ENCODE results near the gene MCF2L2. TPM values are rescaled to one million over a fixed set of nuclear protein-coding genes. Genes with fewer than 3 reads are reported as not detected.

MCF2L2 gene
- total RNA-seq, 3 donors from 2014 or later, result 0.84 to 2.7 (median 1.1) TPM

DNA sequence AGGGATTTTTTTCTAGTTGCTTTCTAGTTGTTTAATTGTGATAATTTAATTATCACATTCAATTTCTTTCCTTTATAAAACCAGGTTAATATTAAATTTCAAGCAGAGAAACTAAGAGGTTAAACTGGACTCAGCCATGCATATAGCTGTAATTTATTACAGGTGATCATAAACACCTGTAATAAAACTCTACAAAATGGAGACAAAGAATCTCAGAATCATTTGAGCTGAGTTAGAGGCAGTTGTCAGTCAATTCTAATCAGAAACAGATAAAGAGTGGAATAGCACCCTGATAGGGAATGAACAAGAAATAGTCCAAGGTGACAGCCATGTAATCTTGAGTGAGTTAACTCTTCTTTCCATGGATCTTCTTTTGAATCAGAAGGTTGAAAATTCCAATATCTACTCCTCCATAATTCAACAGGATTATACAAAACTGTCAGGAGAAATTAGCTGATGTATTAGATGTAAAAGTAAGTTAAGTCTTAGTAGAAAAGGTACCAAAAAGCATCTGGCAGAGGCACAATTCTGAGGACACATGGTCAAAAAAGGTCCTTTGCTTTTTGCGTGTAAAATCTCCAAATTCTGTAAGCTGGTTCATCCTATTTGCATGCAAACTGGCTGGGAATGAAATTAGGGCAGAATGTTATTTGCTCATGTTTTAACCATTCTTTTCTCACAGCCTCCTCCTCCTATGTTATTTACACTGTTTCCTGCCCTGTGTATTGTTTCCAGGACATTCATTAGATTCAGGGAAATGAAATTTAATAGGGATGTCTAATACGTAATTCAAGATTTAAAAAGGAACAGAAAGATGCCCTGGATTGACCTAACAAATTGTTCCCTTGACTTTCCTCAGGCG, 214.8 kb downstream of the MCF2L2 start:
- intact Hi-C loops (cut with DNase I, micrococcal nuclease), result no loop called here
- Histone ChIP-seq H3K36me3 (ENCODE audit: low read depth) (no peaks in the 10 kb centered on the region), H3K4me3 (no peak overlapping the region), H3K9me3 (no peaks in the 10 kb centered on the region), H3K4me1 (ENCODE audit: low read depth) (no peaks in the 10 kb centered on the region)
- ATAC-seq, result no peak
- no peak for DNase-seq
- TF ChIP-seq, protein P1, sequence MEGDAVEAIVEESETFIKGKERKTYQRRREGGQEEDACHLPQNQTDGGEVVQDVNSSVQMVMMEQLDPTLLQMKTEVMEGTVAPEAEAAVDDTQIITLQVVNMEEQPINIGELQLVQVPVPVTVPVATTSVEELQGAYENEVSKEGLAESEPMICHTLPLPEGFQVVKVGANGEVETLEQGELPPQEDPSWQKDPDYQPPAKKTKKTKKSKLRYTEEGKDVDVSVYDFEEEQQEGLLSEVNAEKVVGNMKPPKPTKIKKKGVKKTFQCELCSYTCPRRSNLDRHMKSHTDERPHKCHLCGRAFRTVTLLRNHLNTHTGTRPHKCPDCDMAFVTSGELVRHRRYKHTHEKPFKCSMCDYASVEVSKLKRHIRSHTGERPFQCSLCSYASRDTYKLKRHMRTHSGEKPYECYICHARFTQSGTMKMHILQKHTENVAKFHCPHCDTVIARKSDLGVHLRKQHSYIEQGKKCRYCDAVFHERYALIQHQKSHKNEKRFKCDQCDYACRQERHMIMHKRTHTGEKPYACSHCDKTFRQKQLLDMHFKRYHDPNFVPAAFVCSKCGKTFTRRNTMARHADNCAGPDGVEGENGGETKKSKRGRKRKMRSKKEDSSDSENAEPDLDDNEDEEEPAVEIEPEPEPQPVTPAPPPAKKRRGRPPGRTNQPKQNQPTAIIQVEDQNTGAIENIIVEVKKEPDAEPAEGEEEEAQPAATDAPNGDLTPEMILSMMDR (IDR thresholded peaks at IDR 0.05), result no peak

DNA sequence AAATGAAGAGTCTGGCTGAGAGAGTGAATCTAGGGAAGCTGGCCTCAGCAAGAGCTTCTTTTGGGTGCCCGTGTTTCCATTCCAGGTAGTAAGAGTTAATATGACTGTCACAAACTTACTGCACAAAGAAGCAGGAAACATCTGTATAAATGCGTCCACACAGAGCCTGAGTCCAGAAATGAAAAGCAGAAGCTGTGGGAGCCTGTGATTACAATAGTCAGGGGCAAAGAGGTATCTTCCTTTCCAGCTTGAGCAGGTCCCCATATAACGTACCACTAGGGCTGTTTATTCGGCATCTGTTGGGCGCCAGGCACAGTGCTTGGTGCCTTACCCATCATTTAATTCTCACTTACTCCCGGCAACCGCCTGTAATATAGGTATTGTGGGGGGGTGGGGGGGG, 215.9 kb downstream of the MCF2L2 start:
- TF ChIP-seq, protein P1 (IDR thresholded peaks at IDR 0.05), result no peak
- intact Hi-C loops (cut with DNase I, micrococcal nuclease), result no loop called here
- Histone ChIP-seq H3K9me3 (no peaks in the 10 kb centered on the region), H3K4me3 (no peak overlapping the region), H3K36me3 (ENCODE audit: low read depth) (no peaks in the 10 kb centered on the region), H3K4me1 (ENCODE audit: low read depth) (no peaks in the 10 kb centered on the region)
- DNase-seq, result no peak
- ATAC-seq, result peak; percentile 37

DNA sequence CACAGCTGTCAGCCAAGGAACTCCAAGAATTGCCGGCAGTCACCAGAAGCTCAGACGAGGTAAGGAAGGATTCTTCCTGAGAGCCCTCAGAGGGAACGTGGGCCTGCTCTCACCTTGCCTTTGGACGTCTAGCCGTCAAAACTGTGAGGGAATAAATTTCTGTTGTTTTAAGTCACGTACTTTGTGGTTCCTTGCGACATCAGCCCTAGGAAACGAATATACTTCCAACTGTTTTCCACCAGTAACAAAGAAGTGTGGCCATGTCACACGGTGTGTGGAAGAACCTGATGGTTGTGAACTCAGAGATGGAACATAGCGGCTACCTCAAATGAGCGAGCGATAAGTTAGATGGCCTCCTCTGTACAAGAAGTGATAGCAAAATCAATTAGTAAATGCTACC, 216.3 kb downstream of the MCF2L2 start:
- ATAC-seq (no peak), DNase-seq (no peak)
- H3K9me3 ChIP-seq, result no peaks in the 10 kb centered on the region
- H3K4me3 ChIP-seq, result no peak overlapping the region
- TF ChIP-seq, protein P1 (IDR thresholded peaks at IDR 0.05), result no peak
- intact Hi-C loops (cut with DNase I, micrococcal nuclease), result no loop called here
- H3K4me1 ChIP-seq (ENCODE audit: low read depth), result no peaks in the 10 kb centered on the region
- H3K36me3 ChIP-seq (ENCODE audit: low read depth), result no peaks in the 10 kb centered on the region

DNA sequence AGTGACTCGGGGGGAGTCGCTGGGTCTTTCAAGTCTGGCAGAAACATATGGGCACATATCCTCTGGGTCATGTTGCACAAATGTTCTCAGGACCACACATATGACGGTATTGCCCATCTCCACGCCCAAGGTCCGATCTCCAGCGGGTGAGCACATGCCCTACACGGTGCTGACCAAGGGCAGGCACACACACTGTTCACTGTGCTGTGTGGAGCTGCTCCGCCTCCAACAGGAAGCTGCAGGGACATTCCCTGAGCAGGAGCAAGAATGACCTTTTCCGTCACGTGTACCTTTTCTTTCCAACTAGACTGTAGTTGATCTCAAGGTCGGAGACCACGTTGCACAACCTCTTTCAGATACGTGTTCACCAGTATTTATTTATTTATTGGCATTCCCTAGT, 217.1 kb downstream of the MCF2L2 start:
- intact Hi-C loops (cut with DNase I, micrococcal nuclease), result no loop called here
- Histone ChIP-seq H3K9me3 (no peaks in the 10 kb centered on the region), H3K4me1 (ENCODE audit: low read depth) (no peaks in the 10 kb centered on the region), H3K4me3 (no peak overlapping the region), H3K36me3 (ENCODE audit: low read depth) (no peaks in the 10 kb centered on the region)
- ATAC-seq (peak; percentile 75), DNase-seq (peak in 1 of 3 donors; percentile 62)
- TF ChIP-seq, protein P1 (IDR thresholded peaks at IDR 0.05), result no peak

DNA sequence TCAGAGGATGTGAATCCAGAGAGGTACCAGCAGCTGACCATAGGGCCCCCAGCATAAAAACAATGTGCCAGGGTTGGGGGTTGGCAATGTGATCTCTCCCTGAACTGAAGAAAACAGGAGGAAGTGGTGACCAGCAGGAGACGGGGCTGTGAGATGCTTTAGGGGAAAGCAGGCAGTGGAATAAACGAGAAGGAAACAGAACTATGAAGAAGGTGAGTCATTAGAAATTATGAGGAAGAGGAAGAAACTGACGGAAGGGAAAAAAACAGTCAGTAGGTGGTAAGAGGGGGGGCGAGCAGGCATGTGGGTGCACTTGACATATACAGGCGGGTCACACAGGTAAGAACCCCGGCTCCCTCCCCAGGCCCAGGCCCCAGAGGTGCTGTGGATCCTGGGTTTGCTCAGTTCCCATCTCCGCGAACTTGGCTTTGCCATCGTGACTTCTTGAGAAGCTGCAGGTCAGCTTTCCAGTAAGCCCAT, 217.5 kb downstream of the MCF2L2 start:
- no peak overlapping the region for H3K4me3 ChIP-seq
- H3K4me1 ChIP-seq (ENCODE audit: low read depth), result no peaks in the 10 kb centered on the region
- TF ChIP-seq, protein P1 (IDR thresholded peaks at IDR 0.05), result no peak
- no peaks in the 10 kb centered on the region for H3K36me3 ChIP-seq (ENCODE audit: low read depth)
- H3K9me3 ChIP-seq, result no peaks in the 10 kb centered on the region
- peak; percentile 75 for ATAC-seq
- intact Hi-C loops (cut with DNase I, micrococcal nuclease), result no loop called here
- DNase-seq, result peak in 1 of 3 donors; percentile 27
